Neuronal stem cell (in vitro differentiated cells): ENCODE measurements around the gene PLXNB1. TPM values are rescaled to one million over a fixed set of nuclear protein-coding genes. Genes with fewer than 3 reads are reported as not detected.
A peak's percentile ranks its signal among the peaks of the same experiment; 100 is the strongest.

Experiments used
- DNase-seq: peaks from one replicate; pipeline ENCODE4 v3.0.0-alpha.2; 2013; ENCODE audit warnings: low spot score
- H2AFZ ChIP-seq: one replicate; pipeline ENCODE4 v1.6.1; 2013; ENCODE audit warnings: mild to moderate bottlenecking, low read length, inconsistent platforms
- H2AK5ac ChIP-seq: 2 replicates; pipeline ENCODE4 v1.6.1; 2013; ENCODE audit warnings: low read depth, mild to moderate bottlenecking, inconsistent platforms, low read length, moderate library complexity, mixed read lengths
- H2BK120ac ChIP-seq: 2 replicates; pipeline ENCODE4 v1.6.1; 2013; ENCODE audit warnings: low read depth, mild to moderate bottlenecking, inconsistent platforms, low read length, moderate library complexity, mixed read lengths
- H2BK12ac ChIP-seq: one replicate; pipeline ENCODE4 v1.6.1; 2013; ENCODE audit warnings: low read length, inconsistent platforms
- H2BK15ac ChIP-seq: 2 replicates; pipeline ENCODE4 v1.6.1; 2013; ENCODE audit warnings: mild to moderate bottlenecking, low read length, inconsistent platforms, mixed read lengths
- H2BK5ac ChIP-seq: one replicate; pipeline ENCODE4 v1.6.1; 2013; ENCODE audit warnings: inconsistent platforms, mild to moderate bottlenecking, low read length, moderate library complexity
- H3K14ac ChIP-seq: one replicate; pipeline ENCODE4 v1.6.1; 2013; ENCODE audit warnings: low read length, inconsistent platforms
- H3K18ac ChIP-seq: 2 replicates; pipeline ENCODE4 v1.6.1; 2013; ENCODE audit warnings: low read length, inconsistent platforms
- H3K23ac ChIP-seq: 2 replicates; pipeline ENCODE4 v1.6.1; 2013; ENCODE audit warnings: low read depth, mild to moderate bottlenecking, mixed read lengths, low read length, inconsistent platforms; ENCODE audit not compliant: poor library complexity
- H3K27ac ChIP-seq: replicated peaks from 3 replicates; pipeline ENCODE4 v1.5.1; 2013; ENCODE audit warnings: low read length, inconsistent platforms
- H3K27me3 ChIP-seq, 3 experiments: 2 replicates each; pipeline ENCODE4 v1.6.1; 2013; ENCODE audit warnings: low read length in 3 of 3, mild to moderate bottlenecking in 2 of 3, inconsistent platforms in 1 of 3, low read depth in 1 of 3, mixed read lengths in 1 of 3, moderate library complexity in 1 of 3; ENCODE audit not compliant: control insufficient read depth in 3 of 3, insufficient read depth in 3 of 3
- H3K36me3 ChIP-seq, 2 donors: replicated peaks in 1 of 2; 2 replicates each; pipeline ENCODE4 v1.6.1; 2013; ENCODE audit warnings: low read length in 2 of 2; ENCODE audit not compliant: control insufficient read depth in 2 of 2, insufficient read depth in 2 of 2
- H3K4ac ChIP-seq: 2 replicates; pipeline ENCODE4 v1.6.1; 2013; ENCODE audit warnings: inconsistent platforms, mild to moderate bottlenecking, low read length, moderate library complexity
- H3K4me1 ChIP-seq, 2 donors: 1 replicate in 1 of 2; 2 replicates in 1 of 2; pipeline ENCODE4 v1.6.1; 2013; ENCODE audit warnings: low read length in 2 of 2, low read depth in 1 of 2; ENCODE audit not compliant: control insufficient read depth in 2 of 2, insufficient read depth in 1 of 2
- H3K4me2 ChIP-seq: one replicate; pipeline ENCODE4 v1.6.1; 2013; ENCODE audit warnings: mild to moderate bottlenecking, low read length, inconsistent platforms; ENCODE audit not compliant: insufficient read depth, poor library complexity, severe bottlenecking
- H3K4me3 ChIP-seq, 2 donors: 2 replicates each; pipeline ENCODE4 v1.5.1; 2013; ENCODE audit warnings: low read length in 2 of 2, mild to moderate bottlenecking in 2 of 2, inconsistent platforms in 1 of 2, moderate library complexity in 1 of 2
- H3K79me1 ChIP-seq: one replicate; pipeline ENCODE4 v1.6.1; 2013; ENCODE audit warnings: low read depth, mild to moderate bottlenecking, inconsistent platforms, low read length, moderate library complexity
- H3K9ac ChIP-seq: one replicate; pipeline ENCODE4 v1.6.1; 2013; ENCODE audit warnings: mild to moderate bottlenecking, low read depth, low read length, inconsistent platforms; ENCODE audit not compliant: poor library complexity
- H3K9me3 ChIP-seq, 2 donors: replicated peaks in 1 of 2; 2 replicates each; pipeline versions ENCODE3 to v1.6.1; 2013; ENCODE audit warnings: low read length in 2 of 2, mild to moderate bottlenecking in 2 of 2, inconsistent platforms in 1 of 2, low read depth in 1 of 2, mixed read lengths in 1 of 2, moderate library complexity in 1 of 2; ENCODE audit not compliant: control insufficient read depth in 2 of 2, insufficient read depth in 1 of 2
- H4K8ac ChIP-seq: one replicate; pipeline ENCODE4 v1.6.1; 2013; ENCODE audit warnings: low read depth, mild to moderate bottlenecking, inconsistent platforms, low read length, moderate library complexity
- H4K91ac ChIP-seq: one replicate; pipeline ENCODE4 v1.6.1; 2013; ENCODE audit warnings: low read length, low read depth, mild to moderate bottlenecking, inconsistent platforms; ENCODE audit not compliant: poor library complexity
- WGBS, 2 donors: extraction: QIAGEN DNeasy Blood & Tissue Kit; methylation state at CpG; one replicate each; pipeline ENCODE4 v1.1.7; 2013; ENCODE audit warnings: missing lambda C conversion rate in 2 of 2, mixed read lengths in 1 of 2; ENCODE audit not compliant: insufficient read length in 2 of 2, insufficient replicate concordance in 1 of 2; ENCODE audit errors: extremely low coverage in 2 of 2; 5-methylcytosine and 5-hydroxymethylcytosine counted together
- polyA plus RNA-seq, 2 experiments: library from polyadenylated mRNA; stranded (reverse); fragments of 200-250 nt; gene quantifications; one replicate each; pipeline ENCODE4 v1.2.3, GENCODE V29; 2013

The PLXNB1 gene
- polyA plus RNA-seq (2013, experiment 1 of 2): 99.5 TPM
- polyA plus RNA-seq (2013, experiment 2 of 2): 94.2 TPM

- H2AK5ac ChIP-seq: peak within 1 kb of the TSS; percentile 88
- H2BK5ac ChIP-seq: peak within 1 kb of the TSS; percentile 91
- no peak within 1 kb of the TSS for H3K4ac ChIP-seq
- peak within 1 kb of the TSS; percentile 88 for H2AFZ ChIP-seq
- H3K36me3 ChIP-seq: peaks cover 16 to 61% of the 10 kb centered on the region in 2 donors
- peak within 1 kb of the TSS; percentile 34 for H2BK15ac ChIP-seq
- H3K23ac ChIP-seq: peak within 1 kb of the TSS; percentile 12
- no peaks in the 10 kb centered on the region for H3K27me3 ChIP-seq
- H3K4me2 ChIP-seq: peak within 1 kb of the TSS; percentile 84
- peaks cover 22% of the 10 kb centered on the region for H3K79me1 ChIP-seq
- peak within 1 kb of the TSS; percentile 92 for H3K27ac ChIP-seq
- peak within 1 kb of the TSS; percentile 36 for H2BK12ac ChIP-seq
- no CpG with 5 or more reads among the region's 15 CpGs for WGBS, 2 donors
- H2BK120ac ChIP-seq: peak within 1 kb of the TSS; percentile 78
- H3K9ac ChIP-seq: peak within 1 kb of the TSS; percentile 94
- peaks cover 23 to 47% of the 10 kb centered on the region in 2 donors for H3K4me1 ChIP-seq
- H4K8ac ChIP-seq: peak within 1 kb of the TSS; percentile 73
- H3K18ac ChIP-seq: peak within 1 kb of the TSS; percentile 93
- no peaks in the 10 kb centered on the region for H3K9me3 ChIP-seq
- peak within 1 kb of the TSS; percentile 77 to 84 for H3K4me3 ChIP-seq
- peak within 1 kb of the TSS; percentile 50 for H4K91ac ChIP-seq
- no peak within 1 kb of the TSS for H3K14ac ChIP-seq
- peak; percentile 67 for DNase-seq
Measured at GRCh38 chr3:48429960-48430707, at the start of gene PLXNB1. TSS of gene PLXNB1 (minus strand) at chr3:48430086. CDS start at chr3:48424611, 5,475 bp downstream.

- Histone ChIP-seq H3K4ac (no peak overlapping the region), H3K9ac (no peak overlapping the region), H2BK120ac (no peak overlapping the region), H2AK5ac (no peak overlapping the region), H4K91ac (no peak overlapping the region), H3K18ac (no peak overlapping the region), H3K36me3 (peaks cover 0 to 8% of the 10 kb centered on the region in 2 donors), H3K23ac (no peak overlapping the region), H3K14ac (no peak overlapping the region), H3K4me1 (peaks cover 7% of the 10 kb centered on the region in 2 donors), H2BK15ac (no peak overlapping the region), H2BK12ac (no peak overlapping the region), H2BK5ac (no peak overlapping the region), H3K9me3 (no peaks in the 10 kb centered on the region), H3K27ac (no peak overlapping the region), H2AFZ (no peak overlapping the region), H3K27me3 (no peaks in the 10 kb centered on the region), H3K79me1 (peaks cover 3% of the 10 kb centered on the region), H3K4me2 (no peak overlapping the region), H3K4me3 (no peak overlapping the region), H4K8ac (no peak overlapping the region)
- DNase-seq: no peak
- WGBS, 2 donors: no CpG with 5 or more reads among the region's 19 CpGs
Measured at GRCh38 chr3:48478626-48479555, 49.0 kb upstream of the PLXNB1 start.

- Histone ChIP-seq H3K14ac (peak overlapping the region; percentile 71), H4K8ac (no peak overlapping the region), H3K36me3 (peaks cover 0 to 8% of the 10 kb centered on the region in 2 donors), H2AK5ac (peak overlapping the region; percentile 63), H2BK120ac (no peak overlapping the region), H4K91ac (no peak overlapping the region), H2BK5ac (peak overlapping the region; percentile 53), H2BK12ac (no peak overlapping the region), H3K9ac (peak overlapping the region; percentile 21), H3K27ac (no peak overlapping the region), H3K18ac (peak overlapping the region; percentile 57), H3K4ac (no peak overlapping the region), H3K27me3 (no peaks in the 10 kb centered on the region), H2BK15ac (peak overlapping the region; percentile 49), H3K23ac (no peak overlapping the region), H3K4me2 (no peak overlapping the region), H3K9me3 (no peaks in the 10 kb centered on the region), H3K79me1 (peaks cover 3% of the 10 kb centered on the region), H2AFZ (no peak overlapping the region), H3K4me1 (peaks cover 11% of the 10 kb centered on the region in 2 donors), H3K4me3 (no peak overlapping the region)
- no CpG with 5 or more reads among the region's 9 CpGs for WGBS, 2 donors
- DNase-seq: no peak
Measured at GRCh38 chr3:48477959-48478520, 48.2 kb upstream of the PLXNB1 start.
